NK-92 (cell line): ENCODE measurements around the gene LRRN2.

Experiments used
- DNase-seq: peaks from one replicate; lab custom pipeline; 2025; ENCODE audit not compliant: unreplicated experiment; lab: John Stamatoyannopoulos, UW

The LRRN2 gene

GRCh38 chr1:204712708-204713430, 27.3 kb upstream of the LRRN2 start:
- DNase-seq: no peak

- no peak for DNase-seq
Observed at GRCh38 chr1:204711947-204712701, 26.6 kb upstream of the LRRN2 start.

GRCh38 chr1:204711103-204711946, 25.8 kb upstream of the LRRN2 start:
- DNase-seq: no peak

GRCh38 chr1:204709960-204710912, 24.7 kb upstream of the LRRN2 start:
- no peak for DNase-seq

GRCh38 chr1:204709021-204709420, 23.5 kb upstream of the LRRN2 start:
- no peak for DNase-seq

- no peak for DNase-seq
Observed at GRCh38 chr1:204706838-204707509, 21.4 kb upstream of the LRRN2 start.

GRCh38 chr1:204705888-204706837, 20.6 kb upstream of the LRRN2 start:
- DNase-seq: no peak

- DNase-seq: no peak
Observed at GRCh38 chr1:204705493-204705811, 19.9 kb upstream of the LRRN2 start.

- no peak for DNase-seq
Observed at GRCh38 chr1:204704794-204705492, 19.4 kb upstream of the LRRN2 start.

GRCh38 chr1:204703826-204704612, 18.5 kb upstream of the LRRN2 start:
- DNase-seq: no peak

- no peak for DNase-seq
Observed at GRCh38 chr1:204703268-204703664, 17.7 kb upstream of the LRRN2 start.

- DNase-seq: no peak
Observed at GRCh38 chr1:204702552-204703267, 17.2 kb upstream of the LRRN2 start.

- no peak for DNase-seq
Observed at GRCh38 chr1:204701229-204701628, 15.7 kb upstream of the LRRN2 start.

- no peak for DNase-seq
Observed at GRCh38 chr1:204697893-204698292, 12.4 kb upstream of the LRRN2 start.

GRCh38 chr1:204696606-204697005, 11.1 kb upstream of the LRRN2 start:
- no peak for DNase-seq

- DNase-seq: no peak
Observed at GRCh38 chr1:204695692-204696091, 10.2 kb upstream of the LRRN2 start.

GRCh38 chr1:204694145-204694544, 8.6 kb upstream of the LRRN2 start:
- no peak for DNase-seq
